NCI-H1417 (cell line): ENCODE results near the gene DNAJB6.
A peak's percentile ranks its signal among the peaks of the same experiment; 100 is the strongest.
"Not testable (repeated sequence)": the region's sequence is repeated elsewhere in the genome, so short reads cannot be mapped to it uniquely, and the experiment has no call there.

Source experiments
- DNase-seq, 3 experiments: peaks; one replicate each; lab custom pipeline; 2025; lab: John Stamatoyannopoulos, UW

Gene DNAJB6

GRCh38 chr7:157442993-157443831 is 106.4 kb downstream of the DNAJB6 start:
- DNase-seq: no peak

- DNase-seq: no peak
Measured at GRCh38 chr7:157444011-157444842, 107.4 kb downstream of the DNAJB6 start.

DNA sequence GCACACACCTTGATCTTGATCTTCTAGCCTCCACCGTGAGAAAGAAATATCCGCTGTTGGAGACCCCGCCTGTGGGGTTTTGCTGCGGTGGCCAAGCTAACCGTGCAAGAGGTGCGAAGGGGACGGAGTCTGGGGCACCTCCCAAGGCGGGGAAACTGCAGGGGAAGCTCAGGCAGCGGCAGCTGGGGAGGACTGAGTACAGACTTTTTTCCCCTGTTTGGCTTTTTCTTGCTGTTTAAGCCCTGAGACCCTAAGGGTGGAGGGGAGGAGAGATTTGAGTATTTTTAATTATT is 108.0 kb downstream of the DNAJB6 start:
- DNase-seq: no peak

GRCh38 chr7:157445246-157445955 is 108.6 kb downstream of the DNAJB6 start:
- no peak for DNase-seq

DNA sequence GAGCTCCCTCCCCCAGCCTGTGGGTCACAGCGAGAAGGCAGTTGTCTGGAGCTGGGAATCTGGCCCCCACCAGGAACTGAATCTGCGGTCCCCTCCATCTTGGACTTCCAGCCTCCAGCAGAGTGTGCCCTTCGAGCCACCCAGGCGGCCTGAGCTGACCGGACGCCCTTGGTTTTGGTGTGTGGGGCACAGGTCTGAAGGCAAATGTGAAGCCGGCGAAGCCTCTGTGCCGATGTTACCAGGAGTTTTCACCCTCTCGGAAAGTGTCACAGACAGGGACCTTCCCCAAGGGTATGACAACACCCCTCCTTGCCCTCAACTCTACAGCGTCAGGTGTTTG is 109.1 kb downstream of the DNAJB6 start:
- no peak for DNase-seq

DNA sequence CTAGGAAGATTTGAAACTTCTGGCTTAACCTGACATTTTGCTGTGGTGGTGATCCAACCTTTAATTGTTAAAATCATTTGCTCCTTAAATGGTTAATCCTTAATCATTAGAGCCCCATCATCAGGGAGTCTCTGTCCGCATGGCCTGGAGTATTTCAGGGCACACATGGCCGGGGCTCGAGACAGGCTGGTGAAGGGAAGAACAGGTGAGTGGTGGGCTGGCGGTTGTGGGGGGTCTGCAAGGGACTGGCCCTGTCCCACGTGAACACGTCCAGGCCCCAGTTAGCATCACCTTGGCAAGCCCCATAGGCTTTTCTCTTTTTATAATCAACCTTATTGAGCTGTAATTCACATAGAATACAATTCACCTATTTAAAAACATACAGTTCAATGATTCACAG is 109.5 kb downstream of the DNAJB6 start:
- no peak for DNase-seq

GRCh38 chr7:157454003-157454402 is 117.2 kb downstream of the DNAJB6 start:
- not testable (repeated sequence) for DNase-seq

- no peak for DNase-seq
Measured at GRCh38 chr7:157457355-157458253, 120.8 kb downstream of the DNAJB6 start.

GRCh38 chr7:157458254-157458633 is 121.4 kb downstream of the DNAJB6 start:
- DNase-seq: no peak

DNA sequence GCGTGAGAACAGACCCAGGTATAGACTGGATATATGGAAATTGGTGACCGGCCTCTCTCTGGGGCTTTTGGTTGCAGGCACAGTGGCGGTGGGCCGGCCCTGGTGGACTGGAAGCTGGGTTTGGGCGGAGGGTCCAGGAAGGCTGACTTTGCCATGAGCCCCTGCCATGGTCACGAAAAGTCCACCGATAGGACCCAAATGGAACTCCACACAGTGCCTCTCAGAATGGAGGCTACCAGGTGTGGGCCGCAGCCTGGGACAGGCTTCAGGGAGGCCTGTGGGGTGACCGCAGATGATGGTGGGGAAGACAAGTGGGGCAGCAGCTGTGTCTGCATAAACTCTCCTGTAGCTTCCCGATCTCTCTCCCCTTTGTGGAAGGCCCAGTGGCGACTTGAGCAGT is 123.2 kb downstream of the DNAJB6 start:
- no peak for DNase-seq

DNA sequence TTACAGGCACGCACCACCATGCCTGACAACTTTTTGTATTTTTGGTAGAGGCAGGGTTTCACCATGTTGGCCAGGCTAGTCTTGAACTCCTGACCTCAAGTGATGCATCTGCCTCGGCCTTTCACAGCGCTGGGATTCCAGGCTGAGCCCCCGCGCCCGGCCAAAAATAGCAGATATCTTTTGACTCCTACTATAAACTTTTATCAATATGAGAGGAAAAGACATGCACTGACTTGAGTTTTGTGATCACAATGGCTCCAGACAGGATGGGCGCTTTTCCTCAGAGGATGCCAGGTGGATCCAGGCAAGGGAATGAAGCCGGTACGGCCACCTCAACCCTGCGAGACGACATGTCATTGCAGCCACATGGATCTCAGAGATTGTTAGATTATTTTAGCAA is 123.9 kb downstream of the DNAJB6 start:
- DNase-seq: no peak

DNA sequence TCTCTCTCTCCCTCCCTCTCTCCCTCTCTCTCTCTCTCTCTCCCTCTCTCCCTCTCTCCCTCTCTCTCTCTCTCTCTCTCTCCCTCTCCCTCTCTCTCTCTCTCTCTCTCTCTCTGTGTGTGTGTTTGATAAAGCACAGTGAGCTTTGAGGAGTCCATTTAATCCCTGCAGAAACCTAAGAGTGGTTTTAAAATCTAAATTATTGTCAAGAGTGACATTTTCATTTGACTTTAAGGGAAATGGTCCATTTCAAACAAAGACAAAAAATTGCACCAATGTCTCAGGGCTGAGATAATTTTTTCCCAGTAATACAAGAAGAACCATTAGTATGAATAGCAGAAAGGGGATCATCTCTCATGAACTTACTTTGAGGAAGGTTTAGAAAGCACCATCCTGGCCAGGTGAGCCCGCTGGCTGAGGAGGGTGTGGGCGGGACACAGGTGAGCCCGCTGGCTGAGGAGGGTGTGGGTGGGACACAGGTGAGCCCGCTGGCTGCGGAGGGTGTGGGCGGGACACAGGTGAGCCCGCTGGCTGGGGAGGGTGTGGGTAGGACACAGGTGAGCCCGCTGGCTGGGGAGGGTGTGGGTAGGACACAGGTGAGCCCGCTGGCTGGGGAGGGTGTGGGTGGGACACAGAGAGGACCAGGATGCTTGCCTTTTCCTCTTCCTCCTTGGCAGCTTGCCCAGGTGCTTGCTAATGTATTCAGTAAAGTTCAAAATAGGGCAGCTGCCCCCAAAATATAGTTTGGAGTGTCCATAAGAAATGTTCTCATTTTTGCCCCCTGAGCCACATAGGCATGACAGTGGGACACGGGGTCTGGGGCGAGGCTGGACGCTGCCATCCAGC is 125.0 kb downstream of the DNAJB6 start:
- no peak for DNase-seq

DNA sequence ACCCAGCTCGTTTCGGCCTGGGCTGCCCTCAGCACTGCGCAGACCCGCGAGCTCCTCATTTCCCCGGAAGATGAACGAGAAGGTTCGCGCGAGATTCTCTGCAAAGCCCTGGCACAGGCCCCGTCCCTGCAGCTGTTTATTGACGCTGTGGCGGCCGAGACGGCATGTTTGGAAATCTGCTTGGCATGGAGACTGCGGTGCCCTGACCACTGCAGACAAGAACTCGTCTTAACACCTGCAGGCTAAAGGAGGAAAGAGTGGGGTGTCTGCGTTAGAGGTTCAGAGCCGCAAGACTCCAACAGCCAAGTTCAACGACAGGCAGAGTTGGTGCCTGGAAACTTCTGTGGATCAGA is 125.6 kb downstream of the DNAJB6 start:
- no peak for DNase-seq

- DNase-seq: no peak
Measured at GRCh38 chr7:157462840-157463239, 126.0 kb downstream of the DNAJB6 start.

GRCh38 chr7:157463245-157463644 is 126.4 kb downstream of the DNAJB6 start:
- DNase-seq: no peak

- peak in 2 of 3 experiments; percentile 60 to 77 for DNase-seq
Measured at GRCh38 chr7:157464111-157464970, 127.5 kb downstream of the DNAJB6 start.

DNA sequence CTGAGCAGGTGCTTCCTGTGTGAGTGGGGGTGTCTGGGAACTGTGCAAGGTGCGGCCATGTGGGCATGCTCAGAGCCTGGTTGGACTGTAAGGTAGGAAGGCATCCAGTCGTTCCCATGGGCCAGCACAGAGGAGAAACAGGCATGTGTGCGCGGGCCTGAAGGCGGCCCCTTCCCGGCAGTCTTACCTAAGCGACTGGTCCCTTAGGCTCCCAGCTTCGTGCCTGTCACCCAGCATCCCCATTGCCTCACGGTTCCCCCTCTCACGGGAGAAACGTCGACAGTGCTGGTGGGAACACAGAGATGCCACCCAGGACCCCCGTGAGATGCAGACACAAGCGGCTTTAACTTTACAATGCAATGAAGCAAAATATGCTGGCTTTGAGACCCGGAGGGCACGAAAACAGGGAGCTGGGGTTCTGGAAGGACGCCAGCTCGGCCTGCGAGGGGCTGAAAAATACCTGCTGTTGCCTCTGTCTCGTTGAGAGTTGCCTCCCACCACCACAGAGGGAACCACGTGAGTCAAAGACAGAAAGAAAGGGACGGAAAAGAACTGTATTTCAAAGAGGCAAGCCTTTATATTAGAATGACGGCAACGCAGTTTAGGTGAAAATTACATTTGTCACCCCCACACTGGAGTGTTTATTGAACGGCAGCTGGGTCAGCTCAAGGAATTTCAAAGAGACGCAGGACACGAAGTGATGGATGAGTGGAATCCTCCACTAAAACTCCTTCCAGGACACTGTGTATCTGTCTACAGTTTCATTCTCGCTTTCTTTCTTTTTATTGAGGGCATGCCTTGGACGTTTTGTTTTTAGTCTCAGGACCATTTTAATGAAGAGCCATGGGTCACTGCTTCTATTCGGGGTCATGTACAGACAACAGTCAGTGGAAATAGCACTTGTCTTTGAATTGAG is 128.4 kb downstream of the DNAJB6 start:
- no peak for DNase-seq

DNA sequence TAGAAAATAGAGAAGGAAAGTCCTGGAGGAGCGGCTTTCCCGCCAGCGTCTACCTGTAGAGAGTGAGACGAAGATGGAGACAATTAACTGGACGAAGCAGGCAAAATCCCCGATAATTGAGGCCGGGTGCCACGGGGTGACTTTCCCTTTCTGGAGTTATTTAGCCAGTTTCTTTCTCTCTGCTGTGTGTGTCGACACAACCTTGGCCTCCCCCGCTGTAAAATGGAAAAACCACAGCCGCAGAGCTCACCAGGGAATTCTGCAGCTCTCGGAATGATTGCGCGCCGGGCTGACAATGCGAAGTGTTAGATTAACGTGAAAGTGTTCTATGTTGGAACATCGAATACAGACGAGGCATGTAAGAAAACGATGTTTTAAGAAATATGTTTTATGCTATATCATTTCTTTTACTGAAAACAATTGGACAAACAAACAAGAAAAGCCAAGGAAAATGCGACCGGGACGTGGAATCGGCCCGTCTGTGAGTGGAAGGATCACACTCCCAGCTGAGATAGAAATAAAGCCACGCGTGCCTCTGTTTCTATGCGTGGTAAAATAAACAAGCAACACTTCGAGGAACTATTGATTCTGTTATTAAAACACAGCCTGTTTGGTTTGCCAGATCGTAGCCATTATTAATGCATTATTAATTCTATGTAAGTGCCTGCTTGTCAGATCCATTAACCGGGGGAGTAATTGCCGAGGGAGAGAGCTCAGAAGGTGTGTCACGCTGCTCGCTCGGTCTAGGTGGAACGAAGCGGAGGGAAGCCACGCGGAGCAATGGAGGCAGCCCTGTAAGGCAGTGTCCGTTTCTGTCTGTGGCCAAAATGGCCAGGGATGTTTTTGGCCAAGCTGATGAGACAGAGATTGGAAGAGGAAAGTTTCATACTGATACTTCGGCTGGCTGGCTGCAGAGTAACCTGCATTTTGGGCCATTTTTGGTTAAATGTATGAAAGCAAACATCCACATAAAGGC is 129.4 kb downstream of the DNAJB6 start:
- DNase-seq: no peak
